NCI-H2171 (cell line): Measurements from ENCODE around the gene LILRA6.

Experiments used
- DNase-seq: peaks from one replicate; lab custom pipeline; 2025; lab: John Stamatoyannopoulos, UW

Gene LILRA6

DNA sequence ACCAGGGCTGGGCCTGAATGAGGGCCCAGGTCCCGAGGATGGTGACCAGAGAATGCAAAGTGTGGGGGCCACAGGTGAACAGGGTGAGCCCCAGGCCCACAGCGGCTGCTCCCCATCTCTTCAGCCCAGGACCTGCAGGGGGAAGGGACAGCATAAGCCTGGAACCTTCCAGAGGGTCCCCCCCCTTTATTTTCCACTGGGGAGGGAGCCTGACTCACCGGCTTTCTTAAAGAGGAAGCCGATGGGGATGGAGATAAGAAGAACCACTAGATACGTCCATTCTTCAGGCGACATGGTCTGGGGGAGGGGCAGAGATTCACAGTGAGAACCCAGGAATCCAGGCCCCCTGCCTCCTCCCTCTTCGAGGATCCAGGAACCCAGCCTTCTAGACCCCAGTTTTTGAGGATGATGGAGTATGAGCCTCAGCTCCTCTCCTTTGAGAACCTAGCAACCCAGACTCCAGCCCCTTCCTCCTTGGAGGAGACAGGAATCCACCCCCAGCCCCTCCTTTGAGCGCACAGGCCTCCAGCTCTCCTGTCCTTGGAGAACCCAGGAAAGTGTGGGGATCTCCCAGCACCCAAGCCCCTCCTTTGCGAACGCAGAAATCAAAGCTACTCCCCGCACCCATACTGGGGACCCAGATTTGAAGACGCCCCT is 54.2 kb downstream of the LILRA6 start:
- DNase-seq, result no peak

- DNase-seq, result no peak
Observed at GRCh38 chr19:54186934-54187381, 55.6 kb downstream of the LILRA6 start.
